Chondrocyte (in vitro differentiated cells): ENCODE data around the gene BIRC6. TPM values are rescaled to one million over a fixed set of nuclear protein-coding genes. Genes with fewer than 3 reads are reported as not detected.

Source experiments
- DNase-seq: peaks from one replicate; pipeline ENCODE4 v3.0.0; 2021; ENCODE audit warnings: mixed read lengths, low spot score
- H3K27ac Mint-ChIP-seq: one replicate; pipeline ENCODE4 v1.8.0; 2021; ENCODE audit warnings: mild to moderate bottlenecking, moderate library complexity, mixed read lengths; ENCODE audit not compliant: unreplicated experiment
- H3K27me3 Mint-ChIP-seq: 2 replicates; pipeline ENCODE4 v1.8.0; 2021; ENCODE audit warnings: low read depth, mixed read lengths
- H3K36me3 Mint-ChIP-seq: 2 replicates; pipeline ENCODE4 v1.8.0; 2021; ENCODE audit warnings: low read depth, mixed read lengths
- H3K4me1 Mint-ChIP-seq: 2 replicates; pipeline ENCODE4 v1.8.0; 2021; ENCODE audit warnings: low read depth, mild to moderate bottlenecking, mixed read lengths
- H3K4me3 Mint-ChIP-seq: one replicate; pipeline ENCODE4 v1.8.0; 2021; ENCODE audit warnings: mild to moderate bottlenecking, moderate library complexity, mixed read lengths; ENCODE audit not compliant: unreplicated experiment
- H3K9me3 Mint-ChIP-seq: 2 replicates; pipeline ENCODE4 v1.8.0; 2021; ENCODE audit warnings: low read depth, mixed read lengths
- CTCF ChIP-seq: fragments of 200-600 bp; sonication (generic); IDR thresholded peaks from 2 replicates; pipeline ENCODE4 v1.5.0; 2021; ENCODE audit warnings: antibody characterized with exemption, mild to moderate bottlenecking, moderate library complexity
- total RNA-seq: library from RNA; stranded (reverse); gene quantifications from 3 replicates; pipeline ENCODE4 v1.2.1, GENCODE V29; 2021

BIRC6 gene
- total RNA-seq, 1 donor from 2014 or later, result 76.0 TPM

DNA sequence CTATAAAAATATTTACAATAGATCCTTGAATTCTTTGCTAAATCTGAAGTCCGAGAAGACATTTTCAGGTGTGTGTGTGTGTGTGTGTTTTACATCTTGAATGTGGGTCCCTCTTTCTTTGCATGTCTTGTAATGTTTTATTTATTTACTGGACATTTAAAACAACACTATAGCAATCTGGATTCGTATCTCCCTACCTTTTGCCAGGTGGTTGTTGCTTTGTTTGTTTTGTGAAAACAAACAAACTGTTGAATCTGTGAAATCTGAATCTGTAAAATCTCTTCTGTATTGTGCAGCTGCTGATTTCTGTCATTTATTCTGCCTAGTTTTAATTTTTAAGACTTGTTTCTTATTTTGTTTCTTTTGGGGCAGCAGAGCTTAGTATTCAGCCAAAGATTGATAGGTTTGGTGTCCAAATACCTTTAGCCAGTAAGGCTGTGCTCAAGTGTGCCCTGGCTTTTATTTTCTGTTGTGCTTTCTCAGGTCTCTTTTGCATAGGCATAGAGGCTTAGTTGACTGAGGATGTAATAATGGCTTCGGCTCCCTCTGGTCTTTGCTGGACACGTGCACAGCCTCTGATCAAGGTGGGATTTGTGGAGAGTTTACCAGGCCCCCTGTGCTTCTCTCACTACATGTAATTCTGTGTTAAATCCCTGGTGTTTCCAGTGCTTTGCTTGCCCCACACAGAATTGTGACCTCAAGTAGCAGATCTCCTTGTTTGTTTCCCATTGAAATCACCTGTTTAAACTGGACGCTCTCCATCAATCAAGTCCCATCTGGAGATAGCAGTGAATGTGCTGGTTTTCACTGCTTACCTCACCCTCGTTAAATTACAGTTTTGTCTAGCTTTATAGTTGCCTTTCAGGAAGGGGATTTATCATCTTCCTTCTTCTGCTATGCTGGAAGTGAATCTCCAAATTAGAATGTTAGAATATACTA lies 71.1 kb downstream of the BIRC6 start:
- Mint-ChIP-seq H3K4me1 (peaks cover 45% of the 10 kb centered on the region), H3K27ac (peak overlapping the region; percentile 68), H3K36me3 (peaks cover 8% of the 10 kb centered on the region), H3K27me3 (no peaks in the 10 kb centered on the region), H3K4me3 (no peak overlapping the region), H3K9me3 (no peaks in the 10 kb centered on the region)
- TF ChIP-seq CTCF, result no peak
- no peak for DNase-seq

- H3K36me3 Mint-ChIP-seq, result peaks cover 10% of the 10 kb centered on the region
- no peak overlapping the region for H3K27ac Mint-ChIP-seq
- DNase-seq, result no peak
- H3K4me3 Mint-ChIP-seq, result no peak overlapping the region
- no peaks in the 10 kb centered on the region for H3K27me3 Mint-ChIP-seq
- TF ChIP-seq CTCF, result no peak
- H3K4me1 Mint-ChIP-seq, result peaks cover 29% of the 10 kb centered on the region
- H3K9me3 Mint-ChIP-seq, result no peaks in the 10 kb centered on the region
Measured at GRCh38 chr2:32430804-32431203, 74.0 kb downstream of the BIRC6 start.

DNA sequence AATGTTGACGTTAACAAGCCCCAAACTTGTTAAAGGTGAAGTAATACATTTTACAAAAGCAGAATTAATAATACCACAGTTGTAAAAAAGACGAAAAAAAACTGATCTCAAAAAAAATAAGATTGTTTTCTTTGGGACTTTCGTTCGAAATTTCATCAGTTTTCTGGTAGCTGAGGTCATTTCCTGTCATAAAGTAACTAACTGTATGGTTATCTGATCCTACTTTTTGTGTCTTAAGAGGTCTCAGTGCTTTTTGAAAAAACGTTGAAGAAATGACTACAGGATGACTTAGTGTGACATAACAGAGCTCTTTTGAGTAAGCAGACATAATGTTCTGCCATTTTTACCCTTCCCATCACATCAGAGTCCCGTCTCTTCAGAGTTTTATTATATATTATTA lies 79.3 kb downstream of the BIRC6 start:
- Mint-ChIP-seq H3K27ac (peak overlapping the region; percentile 61), H3K27me3 (no peaks in the 10 kb centered on the region), H3K4me3 (no peak overlapping the region), H3K4me1 (peaks cover 12% of the 10 kb centered on the region), H3K9me3 (no peaks in the 10 kb centered on the region), H3K36me3 (peaks cover 17% of the 10 kb centered on the region)
- no peak for DNase-seq
- TF ChIP-seq CTCF, result no peak

DNA sequence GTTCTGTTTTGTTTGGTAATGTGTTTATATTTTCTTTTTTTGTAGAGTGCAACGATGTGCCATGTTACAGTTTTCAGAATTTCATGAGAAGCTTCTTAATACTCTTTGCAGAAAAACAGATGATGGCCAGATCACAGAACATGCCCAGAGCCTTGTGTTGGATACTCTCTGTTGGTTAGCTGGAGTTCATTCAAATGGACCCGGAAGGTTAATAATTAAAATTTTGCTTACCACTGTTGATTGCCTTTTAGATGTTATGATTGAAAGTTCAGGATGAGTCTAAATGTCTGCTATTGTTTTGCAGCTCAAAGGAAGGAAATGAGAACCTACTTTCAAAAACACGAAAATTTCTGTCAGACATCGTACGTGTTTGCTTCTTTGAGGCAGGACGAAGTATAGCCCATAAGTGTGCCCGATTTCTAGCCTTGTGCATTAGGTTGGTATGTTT lies 85.2 kb downstream of the BIRC6 start:
- Mint-ChIP-seq H3K4me3 (no peak overlapping the region), H3K27me3 (no peaks in the 10 kb centered on the region), H3K27ac (no peak overlapping the region), H3K36me3 (peaks cover 34% of the 10 kb centered on the region), H3K9me3 (no peaks in the 10 kb centered on the region), H3K4me1 (no peaks in the 10 kb centered on the region)
- no peak for TF ChIP-seq CTCF
- no peak for DNase-seq

- Mint-ChIP-seq H3K4me1 (no peaks in the 10 kb centered on the region), H3K36me3 (peaks cover 35% of the 10 kb centered on the region), H3K4me3 (no peak overlapping the region), H3K9me3 (no peaks in the 10 kb centered on the region), H3K27ac (no peak overlapping the region), H3K27me3 (no peaks in the 10 kb centered on the region)
- TF ChIP-seq CTCF, result peak; percentile 12
- no peak for DNase-seq
Measured at GRCh38 chr2:32446369-32446768, 89.5 kb downstream of the BIRC6 start.
